Lower lobe of right lung (tissue), 2 donors: ENCODE measurements around the gene KRTAP10-8. TPM values are rescaled to one million over a fixed set of nuclear protein-coding genes. Genes with fewer than 3 reads are reported as not detected.
A peak's percentile ranks its signal among the peaks of the same experiment; 100 is the strongest.
"Not testable (repeated sequence)": the region's sequence is repeated elsewhere in the genome, so short reads cannot be mapped to it uniquely, and the experiment has no call there.

Experiments used
- ATAC-seq, 2 donors: fragments of 200-7000 bp; cut with Tn5 transposase; one replicate each; pipeline ENCODE4 v1.9.1; 2020 to 2022; ENCODE audit warnings: mild to moderate bottlenecking in 2 of 2, moderate library complexity in 2 of 2
- DNase-seq: peaks from one replicate; pipeline ENCODE4 v3.0.0-alpha.2; 2020
- H3K27ac ChIP-seq: fragments of 200-600 bp; one replicate; pipeline ENCODE4 v1.8.0; 2022
- H3K27me3 ChIP-seq: fragments of 200-600 bp; one replicate; pipeline ENCODE4 v1.8.0; 2022; ENCODE audit warnings: low read depth
- H3K36me3 ChIP-seq: fragments of 200-600 bp; one replicate; pipeline ENCODE4 v1.8.0; 2022; ENCODE audit warnings: mild to moderate bottlenecking
- H3K4me1 ChIP-seq: fragments of 200-600 bp; one replicate; pipeline ENCODE4 v1.8.0; 2022
- H3K4me3 ChIP-seq: fragments of 200-600 bp; one replicate; pipeline ENCODE4 v1.8.0; 2022; ENCODE audit warnings: mild to moderate bottlenecking
- H3K9me3 ChIP-seq: fragments of 200-600 bp; one replicate; pipeline ENCODE4 v1.8.0; 2022
- CTCF ChIP-seq: fragments of 200-600 bp; IDR thresholded peaks from one replicate; pipeline ENCODE4 v1.8.0; 2022; ENCODE audit warnings: antibody characterized with exemption, mild to moderate bottlenecking
- intact Hi-C: fragments of 100-400 bp; cut with DNase I; formaldehyde crosslinking; loops from one replicate; pipeline ENCODE4 v1.11.0; 2022
- total RNA-seq: library from RNA; stranded (reverse); fragmentation: NEBNext Ultra II Directional; extraction: Animal tissue kit (Norgen Biotek cat#: 25700); gene quantifications from one replicate; pipeline ENCODE4 v1.2.1, GENCODE V29; 2021
- donor health status: DM: no; HTN: yes; CAD: no; lungs with severe emphysema.

The KRTAP10-8 gene
- total RNA-seq, 1 donor from 2014 or later = not detected

DNA sequence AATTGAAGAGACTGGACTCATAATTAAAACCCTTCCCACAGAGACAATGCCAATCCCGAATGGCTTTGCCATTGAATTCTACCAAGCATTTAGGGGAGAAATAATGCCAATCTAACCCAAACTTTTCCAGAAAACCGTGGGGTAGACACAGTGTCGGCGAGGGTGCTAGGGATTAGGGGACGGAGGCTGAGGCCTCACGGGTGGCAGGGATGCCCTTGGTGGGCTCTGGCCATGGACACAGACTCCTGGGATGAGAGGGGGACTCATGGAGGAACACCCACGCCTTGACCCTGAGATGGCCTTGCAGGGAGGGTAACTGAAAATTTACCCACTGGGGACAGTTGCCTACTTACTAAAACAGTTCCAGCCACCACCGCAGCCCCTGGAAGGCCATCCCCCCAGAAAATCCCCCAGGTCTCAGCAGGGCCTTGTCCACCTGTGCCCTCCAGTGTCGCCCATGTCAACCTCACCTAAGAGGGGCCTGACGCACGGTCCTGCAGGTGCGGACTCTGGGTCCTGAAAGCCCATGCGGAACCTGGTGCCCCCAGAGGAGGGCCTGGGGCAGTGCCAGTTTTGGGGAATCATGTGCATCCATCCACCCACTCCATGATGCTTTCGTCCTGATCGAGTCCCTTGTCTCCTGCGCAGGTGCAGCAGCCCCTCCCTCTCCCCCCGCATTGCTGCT is 33.4 kb upstream of the KRTAP10-8 start:
- no peaks in the 10 kb centered on the region for H3K27me3 ChIP-seq
- H3K36me3 ChIP-seq = no peaks in the 10 kb centered on the region
- no peak for TF ChIP-seq CTCF
- intact Hi-C loops = no loop called here
- no peak overlapping the region for H3K27ac ChIP-seq
- peaks cover 15% of the 10 kb centered on the region for H3K9me3 ChIP-seq
- no peak overlapping the region for H3K4me3 ChIP-seq
- H3K4me1 ChIP-seq = no peaks in the 10 kb centered on the region
- ATAC-seq (no peak), DNase-seq (peak; percentile 15)

DNA sequence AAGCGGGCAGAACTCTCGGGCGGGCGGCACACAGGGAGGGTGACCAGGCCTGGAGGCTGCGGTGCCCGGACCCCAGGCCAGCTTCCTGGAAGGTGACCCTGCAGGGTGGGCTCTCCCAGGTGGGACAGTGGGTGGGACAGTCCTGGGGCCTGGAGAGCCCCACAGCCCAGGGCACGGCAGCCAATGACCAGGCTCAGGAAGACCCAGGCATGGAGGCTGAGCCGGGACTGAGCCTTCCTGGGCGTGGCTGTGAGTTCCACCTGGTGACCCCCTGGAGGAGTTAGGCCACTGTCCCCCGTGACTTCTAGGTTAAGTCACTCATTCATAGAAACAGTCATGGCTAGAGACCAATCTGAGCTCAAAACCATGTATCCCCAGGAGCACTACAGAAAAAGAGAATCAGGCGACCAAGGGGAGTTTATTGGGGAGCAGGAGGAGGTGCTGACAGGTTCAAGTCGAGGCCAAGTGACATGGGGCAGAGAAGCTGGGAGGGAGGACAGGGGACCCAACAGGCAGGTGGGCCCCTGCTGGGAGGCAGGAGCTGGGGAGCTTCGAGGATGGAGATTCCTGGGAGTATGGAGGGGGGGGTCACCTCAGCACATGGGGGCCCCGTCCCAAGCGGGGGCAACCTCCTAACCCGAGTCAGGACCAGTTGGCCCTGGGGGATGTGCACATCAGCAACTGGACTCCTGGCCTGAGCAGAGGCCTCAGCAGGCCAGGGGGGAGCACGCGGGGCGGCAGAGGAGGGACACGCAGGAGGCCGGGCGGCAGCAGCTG is 32.6 kb upstream of the KRTAP10-8 start:
- intact Hi-C loops = no loop called here
- no peak overlapping the region for H3K4me3 ChIP-seq
- H3K4me1 ChIP-seq = no peaks in the 10 kb centered on the region
- H3K27me3 ChIP-seq = peaks cover 1% of the 10 kb centered on the region
- H3K9me3 ChIP-seq = peaks cover 15% of the 10 kb centered on the region
- DNase-seq (peak; percentile 28), ATAC-seq (no peak)
- H3K36me3 ChIP-seq = no peaks in the 10 kb centered on the region
- H3K27ac ChIP-seq = no peak overlapping the region
- TF ChIP-seq CTCF = no peak

- Histone ChIP-seq H3K9me3 (peaks cover 15% of the 10 kb centered on the region), H3K27ac (no peak overlapping the region), H3K4me3 (no peak overlapping the region), H3K4me1 (no peaks in the 10 kb centered on the region), H3K36me3 (no peaks in the 10 kb centered on the region), H3K27me3 (peaks cover 5% of the 10 kb centered on the region)
- TF ChIP-seq CTCF = no peak
- ATAC-seq (no peak), DNase-seq (peak; percentile 12)
- intact Hi-C loops = no loop called here
Observed at GRCh38 chr21:44579833-44580144, 32.1 kb upstream of the KRTAP10-8 start.

DNA sequence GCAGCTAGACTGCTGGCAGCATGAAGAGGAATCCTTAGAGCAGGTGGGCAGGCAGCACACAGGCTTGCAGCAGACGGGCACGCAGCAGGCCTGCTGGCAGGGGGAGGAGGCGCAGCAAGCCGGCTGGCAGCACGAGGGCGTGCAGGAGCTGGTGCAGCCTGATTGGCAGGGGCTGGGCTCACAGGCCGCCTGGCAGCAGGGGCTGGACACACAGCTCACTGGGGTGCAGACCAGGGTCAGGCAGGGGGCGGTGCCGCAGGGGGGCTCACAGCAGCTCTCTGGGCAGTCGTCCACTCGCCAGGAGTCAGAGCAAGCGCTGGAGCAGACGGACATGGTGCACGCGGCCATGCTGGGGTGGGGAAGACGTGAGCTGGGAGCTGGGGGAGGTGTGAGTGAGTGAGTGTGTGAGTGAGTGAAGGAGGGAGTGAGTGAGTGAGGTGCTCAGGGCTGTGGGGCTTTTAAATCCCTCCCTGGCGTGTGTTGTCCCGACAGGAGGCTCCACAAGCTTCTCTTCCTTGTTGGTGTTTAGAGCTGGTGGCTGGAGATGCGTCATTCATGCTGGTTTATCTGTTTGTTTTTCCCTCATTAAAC is 31.6 kb upstream of the KRTAP10-8 start, which contains the start of gene KRTAP10-5:
TSS of gene KRTAP10-5 (minus strand) at position 374 of the 591 bp plus-strand sequence. CDS start at position 348, 26 bp downstream.
- peaks cover 15% of the 10 kb centered on the region for H3K9me3 ChIP-seq
- ATAC-seq, intact Hi-C loops, H3K4me1 ChIP-seq, H3K4me3 ChIP-seq, H3K36me3 ChIP-seq, H3K27ac ChIP-seq, H3K27me3 ChIP-seq: not testable (repeated sequence)
- peak; percentile 32 for DNase-seq

- DNase-seq (no peak), ATAC-seq (no peak)
- TF ChIP-seq CTCF = no peak
- Histone ChIP-seq H3K9me3 (peaks cover 15% of the 10 kb centered on the region), H3K27ac (no peak overlapping the region), H3K4me3 (no peak overlapping the region), H3K4me1 (no peaks in the 10 kb centered on the region), H3K36me3 (no peaks in the 10 kb centered on the region), H3K27me3 (peaks cover 11% of the 10 kb centered on the region)
- intact Hi-C loops = no loop called here
Observed at GRCh38 chr21:44581158-44581557, 30.7 kb upstream of the KRTAP10-8 start.

- H3K4me3 ChIP-seq = no peak overlapping the region
Observed at GRCh38 chr21:44582055-44582454, 29.8 kb upstream of the KRTAP10-8 start.

More at GRCh38 chr21:44582055-44582454, 29.8 kb upstream of the KRTAP10-8 start:
- intact Hi-C loops = no loop called here
- Histone ChIP-seq H3K4me1 (no peaks in the 10 kb centered on the region), H3K27ac (no peak overlapping the region), H3K9me3 (peaks cover 10% of the 10 kb centered on the region), H3K27me3 (peaks cover 17% of the 10 kb centered on the region), H3K36me3 (no peaks in the 10 kb centered on the region)
- no peak for TF ChIP-seq CTCF
- DNase-seq (no peak), ATAC-seq (no peak)
